ENCODE measurements around the gene CDX1. TPM values are rescaled to one million over a fixed set of nuclear protein-coding genes. Genes with fewer than 3 reads are reported as not detected.

The CDX1 gene
- total RNA-seq, 1 donor from 2014 or later, result 0.43 TPM

- no peak for TF ChIP-seq CTCF (IDR thresholded peaks at IDR 0.05; ENCODE audit: unreplicated experiment)
- no peak for DNase-seq (ENCODE audit: low spot score, unreplicated experiment)
- no peaks in the 10 kb centered on the region for H3K9me3 Mint-ChIP-seq (ENCODE audit: low read depth)
- H3K27me3 Mint-ChIP-seq, result peaks cover 85% of the 10 kb centered on the region
- peaks cover 1% of the 10 kb centered on the region for H3K4me1 Mint-ChIP-seq (ENCODE audit: low read depth)
- H3K4me3 Mint-ChIP-seq (ENCODE audit: low read depth), result no peak overlapping the region
- no peak overlapping the region for H3K27ac Mint-ChIP-seq
- H3K36me3 Mint-ChIP-seq (ENCODE audit: insufficient read depth), result no peaks in the 10 kb centered on the region
These were observed 24.0 kb downstream of the CDX1 start for GRCh38 chr5:150190503-150190979.

DNA sequence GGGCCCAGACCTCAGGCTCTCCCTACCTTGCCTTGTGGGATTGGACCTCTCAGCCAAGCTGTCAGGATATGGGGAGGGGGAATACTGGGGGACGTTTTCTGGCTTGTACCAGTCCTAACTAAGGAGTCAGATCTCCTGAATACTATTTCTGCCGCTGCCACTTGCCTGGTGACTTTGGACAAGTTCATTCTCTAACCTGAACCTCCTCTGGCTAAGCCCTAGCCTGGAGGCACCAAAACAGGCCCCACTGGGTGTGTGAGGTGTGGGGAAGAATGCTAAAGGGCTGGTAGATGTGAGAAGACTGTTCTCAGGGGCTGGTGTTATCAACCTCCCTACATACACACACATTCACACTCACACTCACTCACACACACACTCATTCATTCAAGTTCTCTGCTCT lies 24.4 kb downstream of the CDX1 start:
- peaks cover 1% of the 10 kb centered on the region for H3K4me1 Mint-ChIP-seq (ENCODE audit: low read depth)
- peaks cover 82% of the 10 kb centered on the region for H3K27me3 Mint-ChIP-seq
- no peak overlapping the region for H3K27ac Mint-ChIP-seq
- no peaks in the 10 kb centered on the region for H3K36me3 Mint-ChIP-seq (ENCODE audit: insufficient read depth)
- DNase-seq (ENCODE audit: low spot score, unreplicated experiment), result no peak
- H3K9me3 Mint-ChIP-seq (ENCODE audit: low read depth), result no peaks in the 10 kb centered on the region
- no peak for TF ChIP-seq CTCF (IDR thresholded peaks at IDR 0.05; ENCODE audit: unreplicated experiment)
- no peak overlapping the region for H3K4me3 Mint-ChIP-seq (ENCODE audit: low read depth)

DNA sequence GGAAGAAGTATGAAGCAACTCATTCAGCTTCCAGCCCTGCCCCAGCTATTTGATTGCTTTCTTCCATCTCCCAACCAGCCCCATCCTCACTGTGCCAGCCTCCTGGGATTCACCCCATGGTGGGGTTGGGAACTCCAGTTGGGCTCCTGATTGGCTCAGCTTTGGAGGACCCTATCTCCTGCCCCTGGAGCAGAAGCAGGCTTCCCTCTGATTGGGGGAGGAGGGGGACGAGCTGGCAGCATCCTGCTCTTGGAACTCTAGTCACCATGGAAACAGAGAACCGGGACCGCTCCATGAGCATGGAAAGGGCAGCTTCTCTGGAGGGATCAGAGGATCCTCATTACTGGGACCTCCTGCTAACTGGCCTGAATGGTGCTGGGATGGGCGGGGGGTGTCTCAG lies 25.9 kb downstream of the CDX1 start:
- peaks cover 73% of the 10 kb centered on the region for H3K27me3 Mint-ChIP-seq
- no peak for DNase-seq (ENCODE audit: low spot score, unreplicated experiment)
- no peaks in the 10 kb centered on the region for H3K36me3 Mint-ChIP-seq (ENCODE audit: insufficient read depth)
- peaks cover 1% of the 10 kb centered on the region for H3K4me1 Mint-ChIP-seq (ENCODE audit: low read depth)
- H3K9me3 Mint-ChIP-seq (ENCODE audit: low read depth), result no peaks in the 10 kb centered on the region
- H3K27ac Mint-ChIP-seq, result no peak overlapping the region
- TF ChIP-seq CTCF (IDR thresholded peaks at IDR 0.05; ENCODE audit: unreplicated experiment), result no peak
- H3K4me3 Mint-ChIP-seq (ENCODE audit: low read depth), result no peak overlapping the region

GRCh38 chr5:150195736-150196485 lies 29.3 kb downstream of the CDX1 start:
- H3K36me3 Mint-ChIP-seq (ENCODE audit: insufficient read depth), result no peaks in the 10 kb centered on the region
- no peaks in the 10 kb centered on the region for H3K9me3 Mint-ChIP-seq (ENCODE audit: low read depth)
- no peak for DNase-seq (ENCODE audit: low spot score, unreplicated experiment)
- peaks cover 66% of the 10 kb centered on the region for H3K27me3 Mint-ChIP-seq
- peaks cover 1% of the 10 kb centered on the region for H3K4me1 Mint-ChIP-seq (ENCODE audit: low read depth)
- no peak overlapping the region for H3K27ac Mint-ChIP-seq
- TF ChIP-seq CTCF (IDR thresholded peaks at IDR 0.05; ENCODE audit: unreplicated experiment), result no peak
- H3K4me3 Mint-ChIP-seq (ENCODE audit: low read depth), result no peak overlapping the region

- no peaks in the 10 kb centered on the region for H3K9me3 Mint-ChIP-seq (ENCODE audit: low read depth)
- peaks cover 1% of the 10 kb centered on the region for H3K4me1 Mint-ChIP-seq (ENCODE audit: low read depth)
- peaks cover 60% of the 10 kb centered on the region for H3K27me3 Mint-ChIP-seq
- TF ChIP-seq CTCF (IDR thresholded peaks at IDR 0.05; ENCODE audit: unreplicated experiment), result no peak
- DNase-seq (ENCODE audit: low spot score, unreplicated experiment), result no peak
- no peak overlapping the region for H3K4me3 Mint-ChIP-seq (ENCODE audit: low read depth)
- no peak overlapping the region for H3K27ac Mint-ChIP-seq
- no peaks in the 10 kb centered on the region for H3K36me3 Mint-ChIP-seq (ENCODE audit: insufficient read depth)
These were observed 29.9 kb downstream of the CDX1 start for GRCh38 chr5:150196514-150196913.

Measured in progenitor cell of endocrine pancreas (in vitro differentiated cells).